GM12878 (cell line): ENCODE data around the gene HCN4. TPM values are rescaled to one million over a fixed set of nuclear protein-coding genes. Genes with fewer than 3 reads are reported as not detected.

Experiments
- ATAC-seq: fragments of 200-7000 bp; cut with Tn5 transposase; 3 replicates; pipeline ENCODE4 v1.9.1; 2020; ENCODE audit warnings: mild to moderate bottlenecking, moderate library complexity
- BruUV-seq: library from RNA; stranded (reverse); fragments of 400-500 nt; replicated peaks from 2 replicates; lab custom pipeline; 2021; lab: Mats Ljungman, UMichigan
- CTCF ChIA-PET: fragments of 300-600 bp; sonication (Branson Sonifier 250); formaldehyde crosslinking; extraction: SDS; loops from one replicate; lab custom pipeline; 2021; ENCODE audit warnings: inconsistent platforms; lab: Yijun Ruan, JAX
- POLR2A ChIA-PET: fragments of 350-600 bp; formaldehyde crosslinking; extraction: SDS; loops from one replicate; lab custom pipeline; 2021; ENCODE audit warnings: inconsistent platforms; lab: Charles Lee
- RAD21 ChIA-PET: fragments of 300-600 bp; sonication (Branson Sonifier 250); formaldehyde crosslinking; loops from one replicate; lab custom pipeline; 2023; ENCODE audit warnings: antibody characterized with exemption; ENCODE audit not compliant: unreplicated experiment; lab: Charles Lee
- SMC1A ChIA-PET: fragments of 300-600 bp; sonication (Branson Sonifier 250); formaldehyde crosslinking; loops from one replicate; lab custom pipeline; 2023; ENCODE audit not compliant: unreplicated experiment, uncharacterized antibody; lab: Charles Lee
- DNase-seq: peaks from one replicate; pipeline ENCODE4 v3.0.0-alpha.2; 2011; ENCODE audit warnings: low read depth, low spot score
- FAIRE-seq: peaks from 3 replicates; lab custom pipeline; 2011; peaks lifted over from hg19 to GRCh38; lab: Jason Lieb, UNC
- H2AFZ ChIP-seq: 2 replicates; pipeline ENCODE4 v1.6.0; 2011; ENCODE audit warnings: low read depth, low read length, control low read depth; ENCODE audit not compliant: control insufficient read depth
- H3K27ac ChIP-seq: 2 replicates; pipeline ENCODE4 v1.5.1; 2011; ENCODE audit warnings: control low read depth; ENCODE audit not compliant: control insufficient read depth, insufficient read depth
- H3K27me3 ChIP-seq, 2 experiments: replicated peaks in 1 of 2; 2 replicates each; pipeline versions ENCODE4 v1.6.0 to v1.6.1; 2011; ENCODE audit warnings: low read length in 1 of 2; ENCODE audit not compliant: control insufficient read depth in 2 of 2, insufficient read depth in 2 of 2
- H3K36me3 ChIP-seq, 2 experiments: 2 replicates each; pipeline ENCODE4 v1.5.1; 2011; ENCODE audit warnings: low read length in 1 of 2; ENCODE audit not compliant: control insufficient read depth in 2 of 2, insufficient read depth in 2 of 2
- H3K4me1 ChIP-seq: 2 replicates; pipeline ENCODE4 v1.6.1; 2011; ENCODE audit warnings: mild to moderate bottlenecking, low read length, moderate library complexity, mixed read lengths; ENCODE audit not compliant: control insufficient read depth, insufficient read depth
- H3K4me2 ChIP-seq: 2 replicates; pipeline ENCODE4 v1.6.0; 2011; ENCODE audit warnings: control low read depth; ENCODE audit not compliant: control insufficient read depth, insufficient read depth
- H3K4me3 ChIP-seq: fragments of 200-600 bp; sonication (generic); 2 replicates; pipeline ENCODE4 v1.5.1; 2016
- H3K79me2 ChIP-seq: 2 replicates; pipeline ENCODE4 v1.6.0; 2011; ENCODE audit warnings: low read length; ENCODE audit not compliant: control insufficient read depth, insufficient read depth
- H3K9ac ChIP-seq: 2 replicates; pipeline ENCODE4 v1.8.0; 2011; ENCODE audit warnings: low read length, control low read depth, mixed read lengths; ENCODE audit not compliant: control insufficient read depth, insufficient read depth
- H3K9me3 ChIP-seq: replicated peaks from 3 replicates; pipeline ENCODE4 v1.5.1; 2011; ENCODE audit warnings: mild to moderate bottlenecking, low read length; ENCODE audit not compliant: control insufficient read depth, insufficient read depth
- H4K20me1 ChIP-seq: 2 replicates; pipeline ENCODE4 v1.6.0; 2011; ENCODE audit not compliant: control insufficient read depth, insufficient read depth
- HCFC1 ChIP-seq: fragments of 150-350 bp; IDR thresholded peaks from 2 replicates; pipeline ENCODE4 v1.6.1; 2014; ENCODE audit warnings: low read length
- NR2C2 ChIP-seq: IDR thresholded peaks from 2 replicates; pipeline ENCODE4 v1.6.1; 2011; ENCODE audit warnings: borderline replicate concordance, low read depth; ENCODE audit not compliant: control insufficient read depth, insufficient read length
- PKNOX1 ChIP-seq: fragments of 450-650 bp; IDR thresholded peaks from 2 replicates; pipeline ENCODE4 v1.6.1; 2016; ENCODE audit warnings: mild to moderate bottlenecking
- POU2F2 ChIP-seq: IDR thresholded peaks from 3 replicates; pipeline ENCODE4 v1.6.1; 2011; ENCODE audit warnings: low read depth, mild to moderate bottlenecking, low read length, borderline replicate concordance
- SRF ChIP-seq, 2 experiments: IDR thresholded peaks; 2 replicates each; pipeline ENCODE4 v1.6.1; 2011; ENCODE audit warnings: low read depth in 2 of 2, low read length in 2 of 2, mild to moderate bottlenecking in 1 of 2, moderate library complexity in 1 of 2
- TBL1XR1 ChIP-seq: IDR thresholded peaks from 2 replicates; pipeline ENCODE4 v1.6.1; 2012; ENCODE audit warnings: low read depth, low read length, improper control_type of control experiment
- WGBS: methylation state at CpG from one replicate; pipeline ENCODE4 v1.1.6; 2016; ENCODE audit warnings: low lambda C conversion rate; ENCODE audit not compliant: insufficient replicate concordance, insufficient coverage; ENCODE audit errors: missing lambda C conversion rate; 5-methylcytosine and 5-hydroxymethylcytosine counted together
- in situ Hi-C: fragments of 300-500 bp; cut with MboI; formaldehyde crosslinking; loops from 9 replicates; pipeline ENCODE4 v1.14.3; 2018; ENCODE audit warnings: mixed read lengths
- intact Hi-C: fragments of 100-400 bp; cut with micrococcal nuclease; formaldehyde crosslinking; loops from one replicate; pipeline ENCODE4 v1.14.2; 2022; ENCODE audit not compliant: unreplicated experiment
- polyA plus RNA-seq, 11 experiments: library from polyadenylated mRNA; depleted of rRNA in 4 of 11; unstranded in 6 of 11; stranded (reverse) in 5 of 11; fragments of >200 nt; fragmentation: Nextera tagmentation in 4 of 11; fragmentation: Illumina TruSeq in 1 of 11; extraction: Ambion mirVana in 4 of 11; extraction: Trizol in 1 of 11; gene quantifications; 1 replicate in 1 of 11; 2 replicates in 10 of 11; pipeline versions ENCODE4 v1.2.1 to v1.2.3, GENCODE V29; 2011 to 2016; ENCODE audit warnings: inconsistent platforms in 2 of 11, missing spikeins in 2 of 11, low read depth in 1 of 11
- total RNA-seq, 4 experiments: library from RNA; depleted of rRNA in 3 of 4; stranded (reverse); fragments of >200 nt in 3 of 4; fragmentation: Illumina TruSeq in 1 of 4; extraction: Trizol in 1 of 4; gene quantifications; 2 replicates each; pipeline versions ENCODE4 v1.2.1 to v1.2.3, GENCODE V29; 2013 to 2021
- TF ChIP-seq, protein P1 (sequence below): fragments of 450-650 bp; IDR thresholded peaks from 2 replicates; pipeline ENCODE4 v1.6.1; 2017; ENCODE audit warnings: antibody characterized with exemption, mild to moderate bottlenecking, moderate library complexity
- TF ChIP-seq, protein P2 (sequence below), 3 experiments: IDR thresholded peaks in 2 of 3; conservative IDR thresholded peaks in 1 of 3; 2 replicates each; pipeline ENCODE4 v1.5.1; 2011; ENCODE audit warnings: low read depth in 3 of 3, low read length in 3 of 3, mild to moderate bottlenecking in 3 of 3, control low read depth in 2 of 3, moderate library complexity in 2 of 3, inconsistent platforms in 1 of 3, mixed read lengths in 1 of 3; ENCODE audit not compliant: control insufficient read depth in 2 of 3, insufficient read depth in 1 of 3; ENCODE audit errors: extremely low read depth in 1 of 3

HCN4 gene
- total and polyA plus RNA-seq, 10 of the 15 experiments (the other 5 are each of a cell fraction or from before 2014, with no cell fraction given) = 0.03 to 0.10 TPM; not detected in 8

DNA sequence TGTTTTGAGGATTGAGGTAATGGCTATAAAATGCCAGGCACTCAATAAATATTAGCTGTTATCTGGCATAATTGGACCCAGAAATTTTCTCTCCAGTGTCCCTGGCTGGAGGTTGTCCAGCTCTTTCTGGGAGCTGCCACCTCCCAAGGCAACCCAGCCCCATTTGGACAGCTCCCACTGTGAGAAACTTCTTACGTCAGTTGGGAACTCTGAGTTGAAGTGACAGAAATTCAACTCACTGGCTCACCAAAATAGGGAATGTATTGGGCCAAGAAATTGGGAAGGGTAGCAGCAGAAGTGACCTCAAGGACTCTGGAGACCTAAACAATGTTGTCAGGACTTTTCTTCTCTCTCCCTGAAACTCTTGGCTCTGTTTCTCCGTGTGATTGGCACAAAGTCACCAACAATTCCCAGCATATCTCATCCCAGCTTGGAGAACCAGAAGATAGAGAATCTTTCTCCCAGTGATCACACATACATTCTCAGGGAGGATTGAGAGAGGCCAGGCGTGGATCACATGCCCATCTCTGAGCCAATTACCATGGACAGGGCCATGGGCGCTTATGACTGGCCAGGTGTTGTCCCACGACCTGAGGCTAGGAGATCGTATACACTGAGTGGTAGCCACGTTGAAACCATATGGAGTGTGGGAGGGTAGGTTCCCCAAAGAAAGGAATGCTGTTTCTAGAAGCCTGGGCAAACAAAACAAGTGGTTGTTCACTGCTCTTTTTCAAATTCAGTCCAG is 22.5 kb upstream of the HCN4 start:
- ATAC-seq (no peak), FAIRE-seq (no peak), DNase-seq (no peak)
- Histone ChIP-seq H3K9ac (no peak overlapping the region), H3K27me3 (no peaks in the 10 kb centered on the region; a peak in 1 of 4 replicates), H3K4me2 (no peak overlapping the region), H3K79me2 (no peaks in the 10 kb centered on the region), H3K9me3 (no peaks in the 10 kb centered on the region), H3K27ac (no peak overlapping the region), H2AFZ (no peak overlapping the region), H3K4me1 (no peaks in the 10 kb centered on the region), H4K20me1 (no peaks in the 10 kb centered on the region), H3K36me3 (no peaks in the 10 kb centered on the region), H3K4me3 (no peak overlapping the region)
- ChIA-PET POLR2A (no interaction called here), SMC1A (no interaction called here), RAD21 (no interaction called here), CTCF (no interaction called here)
- TF ChIP-seq, protein P1, sequence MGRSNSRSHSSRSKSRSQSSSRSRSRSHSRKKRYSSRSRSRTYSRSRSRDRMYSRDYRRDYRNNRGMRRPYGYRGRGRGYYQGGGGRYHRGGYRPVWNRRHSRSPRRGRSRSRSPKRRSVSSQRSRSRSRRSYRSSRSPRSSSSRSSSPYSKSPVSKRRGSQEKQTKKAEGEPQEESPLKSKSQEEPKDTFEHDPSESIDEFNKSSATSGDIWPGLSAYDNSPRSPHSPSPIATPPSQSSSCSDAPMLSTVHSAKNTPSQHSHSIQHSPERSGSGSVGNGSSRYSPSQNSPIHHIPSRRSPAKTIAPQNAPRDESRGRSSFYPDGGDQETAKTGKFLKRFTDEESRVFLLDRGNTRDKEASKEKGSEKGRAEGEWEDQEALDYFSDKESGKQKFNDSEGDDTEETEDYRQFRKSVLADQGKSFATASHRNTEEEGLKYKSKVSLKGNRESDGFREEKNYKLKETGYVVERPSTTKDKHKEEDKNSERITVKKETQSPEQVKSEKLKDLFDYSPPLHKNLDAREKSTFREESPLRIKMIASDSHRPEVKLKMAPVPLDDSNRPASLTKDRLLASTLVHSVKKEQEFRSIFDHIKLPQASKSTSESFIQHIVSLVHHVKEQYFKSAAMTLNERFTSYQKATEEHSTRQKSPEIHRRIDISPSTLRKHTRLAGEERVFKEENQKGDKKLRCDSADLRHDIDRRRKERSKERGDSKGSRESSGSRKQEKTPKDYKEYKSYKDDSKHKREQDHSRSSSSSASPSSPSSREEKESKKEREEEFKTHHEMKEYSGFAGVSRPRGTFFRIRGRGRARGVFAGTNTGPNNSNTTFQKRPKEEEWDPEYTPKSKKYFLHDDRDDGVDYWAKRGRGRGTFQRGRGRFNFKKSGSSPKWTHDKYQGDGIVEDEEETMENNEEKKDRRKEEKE = no peak
- TF ChIP-seq TBL1XR1 (no peak), HCFC1 (no peak), SRF (IDR thresholded peaks at IDR 0.05; ENCODE audit: low read depth in 2 of 2, low read length in 2 of 2) (no peak), POU2F2 (no peak), NR2C2 (no peak), PKNOX1 (no peak)
- TF ChIP-seq, protein P2, sequence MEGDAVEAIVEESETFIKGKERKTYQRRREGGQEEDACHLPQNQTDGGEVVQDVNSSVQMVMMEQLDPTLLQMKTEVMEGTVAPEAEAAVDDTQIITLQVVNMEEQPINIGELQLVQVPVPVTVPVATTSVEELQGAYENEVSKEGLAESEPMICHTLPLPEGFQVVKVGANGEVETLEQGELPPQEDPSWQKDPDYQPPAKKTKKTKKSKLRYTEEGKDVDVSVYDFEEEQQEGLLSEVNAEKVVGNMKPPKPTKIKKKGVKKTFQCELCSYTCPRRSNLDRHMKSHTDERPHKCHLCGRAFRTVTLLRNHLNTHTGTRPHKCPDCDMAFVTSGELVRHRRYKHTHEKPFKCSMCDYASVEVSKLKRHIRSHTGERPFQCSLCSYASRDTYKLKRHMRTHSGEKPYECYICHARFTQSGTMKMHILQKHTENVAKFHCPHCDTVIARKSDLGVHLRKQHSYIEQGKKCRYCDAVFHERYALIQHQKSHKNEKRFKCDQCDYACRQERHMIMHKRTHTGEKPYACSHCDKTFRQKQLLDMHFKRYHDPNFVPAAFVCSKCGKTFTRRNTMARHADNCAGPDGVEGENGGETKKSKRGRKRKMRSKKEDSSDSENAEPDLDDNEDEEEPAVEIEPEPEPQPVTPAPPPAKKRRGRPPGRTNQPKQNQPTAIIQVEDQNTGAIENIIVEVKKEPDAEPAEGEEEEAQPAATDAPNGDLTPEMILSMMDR (IDR thresholded peaks at IDR 0.05 in 2 of 3, conservative IDR thresholded peaks at IDR 0.05 in 1 of 3; ENCODE audit: control insufficient read depth in 2 of 3, extremely low read depth in 1 of 3, insufficient read depth in 1 of 3, low read depth in 3 of 3, low read length in 3 of 3) = no peak
- intact Hi-C loops (no loop called here), in situ Hi-C loops (no loop called here)
- BruUV-seq = no TSS peak
- WGBS = 7% methylated on average over 7 of the region's 7 CpGs
